ENCODE results near the gene STX18.

Gene STX18

GRCh38 chr4:4377732-4378460 is 164.0 kb downstream of the STX18 start:
- no peak for DNase-seq (ENCODE audit: low read depth)

GRCh38 chr4:4377191-4377590 is 164.7 kb downstream of the STX18 start:
- no peak for DNase-seq (ENCODE audit: low read depth)

- DNase-seq (ENCODE audit: low read depth) = no peak
Observed at GRCh38 chr4:4376074-4376473, 165.8 kb downstream of the STX18 start.

- DNase-seq (ENCODE audit: low read depth) = no peak
Observed at GRCh38 chr4:4374388-4375098, 167.3 kb downstream of the STX18 start.
